Right atrium auricular region (tissue), 2 donors: Measurements from ENCODE around the gene ARHGAP26. TPM values are rescaled to one million over a fixed set of nuclear protein-coding genes. Genes with fewer than 3 reads are reported as not detected.
A peak's percentile ranks its signal among the peaks of the same experiment; 100 is the strongest.

Source experiments
- DNase-seq: peaks from one replicate; pipeline ENCODE4 v3.0.0-alpha.2; 2019; ENCODE audit warnings: low spot score
- H3K27ac ChIP-seq, 2 donors: fragments of 200-600 bp; sonication (generic); 1 replicate in 1 of 2; 2 replicates in 1 of 2; pipeline ENCODE4 v1.5.1; 2016 to 2019
- H3K27me3 ChIP-seq, 2 donors: fragments of 200-600 bp; sonication (generic); one replicate each; pipeline versions ENCODE4 v1.5.1 to v1.6.0; 2017 to 2019
- H3K36me3 ChIP-seq: fragments of 200-600 bp; sonication (generic); one replicate; pipeline ENCODE4 v1.5.1; 2016
- H3K4me1 ChIP-seq, 2 donors: fragments of 200-600 bp; sonication (generic); one replicate each; pipeline versions ENCODE4 v1.5.1 to v1.6.0; 2017 to 2019
- H3K4me3 ChIP-seq, 2 donors: fragments of 200-600 bp; sonication (generic); 1 replicate in 1 of 2; 2 replicates in 1 of 2; pipeline ENCODE4 v1.5.1; 2017 to 2019; ENCODE audit warnings: mild to moderate bottlenecking in 1 of 2, moderate library complexity in 1 of 2
- H3K9me3 ChIP-seq, 2 donors: fragments of 200-600 bp; sonication (generic); one replicate each; pipeline ENCODE4 v1.5.1; 2019
- total RNA-seq, 2 donors: library from RNA; depleted of rRNA; stranded (reverse); fragments of >200 nt; gene quantifications; one replicate each; pipeline ENCODE4 v1.1.0, GENCODE V29; 2016
- TF ChIP-seq, protein P1 (sequence below), 2 donors: fragments of 200-600 bp; sonication (generic); IDR thresholded peaks; one replicate each; pipeline ENCODE4 v1.5.1; 2019; ENCODE audit warnings: antibody characterized with exemption in 2 of 2

The ARHGAP26 gene
- total RNA-seq, 2 donors from 2014 or later: 29.8 to 31.6 TPM

DNA sequence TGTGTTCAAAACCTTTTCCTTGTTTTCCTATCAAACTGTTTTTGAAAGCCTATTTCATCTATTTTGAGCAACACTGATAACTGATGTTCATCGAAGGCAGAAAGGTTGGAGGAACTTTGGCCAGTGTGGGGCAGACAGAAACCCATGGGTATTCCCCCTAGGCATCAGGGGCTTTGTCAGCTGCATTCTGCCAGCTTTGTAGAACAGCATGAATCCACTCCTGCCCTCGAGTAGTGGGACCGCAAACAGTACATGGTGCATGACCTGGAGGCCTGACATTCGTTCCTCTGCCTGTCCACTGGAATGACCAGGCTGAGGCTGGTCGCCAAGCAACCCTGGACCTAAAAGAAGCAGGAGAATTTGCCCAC is 22.7 kb downstream of the ARHGAP26 start:
- Histone ChIP-seq H3K36me3 (no peaks in the 10 kb centered on the region), H3K9me3 (no peaks in the 10 kb centered on the region), H3K27ac (no peak overlapping the region), H3K4me1 (peaks cover 0 to 63% of the 10 kb centered on the region in 2 donors), H3K27me3 (no peaks in the 10 kb centered on the region), H3K4me3 (no peak overlapping the region)
- DNase-seq: no peak
- TF ChIP-seq, protein P1, sequence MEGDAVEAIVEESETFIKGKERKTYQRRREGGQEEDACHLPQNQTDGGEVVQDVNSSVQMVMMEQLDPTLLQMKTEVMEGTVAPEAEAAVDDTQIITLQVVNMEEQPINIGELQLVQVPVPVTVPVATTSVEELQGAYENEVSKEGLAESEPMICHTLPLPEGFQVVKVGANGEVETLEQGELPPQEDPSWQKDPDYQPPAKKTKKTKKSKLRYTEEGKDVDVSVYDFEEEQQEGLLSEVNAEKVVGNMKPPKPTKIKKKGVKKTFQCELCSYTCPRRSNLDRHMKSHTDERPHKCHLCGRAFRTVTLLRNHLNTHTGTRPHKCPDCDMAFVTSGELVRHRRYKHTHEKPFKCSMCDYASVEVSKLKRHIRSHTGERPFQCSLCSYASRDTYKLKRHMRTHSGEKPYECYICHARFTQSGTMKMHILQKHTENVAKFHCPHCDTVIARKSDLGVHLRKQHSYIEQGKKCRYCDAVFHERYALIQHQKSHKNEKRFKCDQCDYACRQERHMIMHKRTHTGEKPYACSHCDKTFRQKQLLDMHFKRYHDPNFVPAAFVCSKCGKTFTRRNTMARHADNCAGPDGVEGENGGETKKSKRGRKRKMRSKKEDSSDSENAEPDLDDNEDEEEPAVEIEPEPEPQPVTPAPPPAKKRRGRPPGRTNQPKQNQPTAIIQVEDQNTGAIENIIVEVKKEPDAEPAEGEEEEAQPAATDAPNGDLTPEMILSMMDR (IDR thresholded peaks at IDR 0.05): no peak

- no peaks in the 10 kb centered on the region for H3K36me3 ChIP-seq
- no peaks in the 10 kb centered on the region for H3K9me3 ChIP-seq
- H3K4me1 ChIP-seq: peaks cover 0 to 68% of the 10 kb centered on the region in 2 donors
- no peak overlapping the region for H3K4me3 ChIP-seq
- peak overlapping the region in 1 of 2 donors; percentile 30 for H3K27ac ChIP-seq
- no peak for DNase-seq
- H3K27me3 ChIP-seq: no peaks in the 10 kb centered on the region
- TF ChIP-seq, protein P1 (IDR thresholded peaks at IDR 0.05): no peak
Observed at GRCh38 chr5:142794537-142794936, 24.4 kb downstream of the ARHGAP26 start.

- Histone ChIP-seq H3K27ac (peak overlapping the region in 1 of 2 donors; percentile 30), H3K36me3 (no peaks in the 10 kb centered on the region), H3K4me3 (no peak overlapping the region), H3K4me1 (peaks cover 0 to 71% of the 10 kb centered on the region in 2 donors), H3K9me3 (no peaks in the 10 kb centered on the region), H3K27me3 (no peaks in the 10 kb centered on the region)
- TF ChIP-seq, protein P1 (IDR thresholded peaks at IDR 0.05): no peak
- no peak for DNase-seq
Observed at GRCh38 chr5:142795251-142795650, 25.1 kb downstream of the ARHGAP26 start.

GRCh38 chr5:142796492-142797109 is 26.4 kb downstream of the ARHGAP26 start:
- H3K27ac ChIP-seq: no peak overlapping the region
- TF ChIP-seq, protein P1 (IDR thresholded peaks at IDR 0.05): no peak
- peaks cover 0 to 81% of the 10 kb centered on the region in 2 donors for H3K4me1 ChIP-seq

DNA sequence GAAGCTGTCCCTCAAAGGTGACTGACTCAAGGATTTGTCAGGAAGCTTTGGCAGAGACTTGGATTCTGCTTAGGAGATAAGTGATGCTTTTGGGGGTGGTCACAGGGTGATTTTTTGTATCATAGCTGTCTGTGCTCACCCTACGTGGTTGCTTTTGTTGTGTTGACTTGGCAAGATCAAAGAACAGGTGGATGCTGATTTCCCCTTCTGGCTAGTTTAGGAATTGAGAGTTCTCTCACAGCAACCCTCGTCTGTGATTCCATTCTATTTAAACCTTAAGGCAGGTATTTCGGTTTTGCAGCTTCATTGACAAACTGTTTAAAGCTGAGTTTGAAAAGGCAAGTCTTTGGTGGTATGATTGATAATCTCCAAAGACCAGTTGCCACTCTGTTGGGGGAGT is 27.2 kb downstream of the ARHGAP26 start:
- Histone ChIP-seq H3K27me3 (no peaks in the 10 kb centered on the region), H3K27ac (no peak overlapping the region), H3K36me3 (no peaks in the 10 kb centered on the region), H3K4me3 (no peak overlapping the region), H3K9me3 (no peaks in the 10 kb centered on the region), H3K4me1 (peaks cover 0 to 79% of the 10 kb centered on the region in 2 donors)
- TF ChIP-seq, protein P1 (IDR thresholded peaks at IDR 0.05): no peak
- no peak for DNase-seq

More at GRCh38 chr5:142796492-142797109, 26.4 kb downstream of the ARHGAP26 start:
- Histone ChIP-seq H3K27me3 (no peaks in the 10 kb centered on the region), H3K4me3 (no peak overlapping the region), H3K9me3 (no peaks in the 10 kb centered on the region), H3K36me3 (no peaks in the 10 kb centered on the region)
- DNase-seq: no peak
